Measurements from ENCODE around the gene GRPR. TPM values are rescaled to one million over a fixed set of nuclear protein-coding genes. Genes with fewer than 3 reads are reported as not detected.
A peak's percentile ranks its signal among the peaks of the same experiment; 100 is the strongest.

The GRPR gene
- total RNA-seq, 2 experiments from 2014 or later: not detected

DNA sequence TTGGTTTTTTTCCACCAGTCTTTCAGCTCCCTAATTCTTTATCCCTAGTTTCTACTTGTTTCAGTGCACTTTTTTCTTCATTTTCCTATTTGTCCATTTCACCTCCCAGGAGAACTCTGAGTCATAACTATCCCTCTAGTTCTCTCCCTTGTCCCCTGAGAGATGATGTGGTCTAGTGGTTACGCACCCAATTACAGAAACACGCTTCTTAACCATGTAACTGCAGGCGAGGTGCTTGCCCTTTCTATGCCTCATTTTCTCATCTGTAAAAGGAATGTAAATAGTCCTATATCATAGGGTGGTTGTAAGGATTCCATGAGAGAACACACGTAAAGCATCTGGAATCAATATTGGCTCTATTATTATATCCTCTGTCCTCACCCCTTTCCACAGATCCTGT lies 8.8 kb upstream of the GRPR start:
- peaks cover 2% of the 10 kb centered on the region for H3K36me3 Mint-ChIP-seq
- ATAC-seq (ENCODE audit: low read depth): no peak
- H3K9me3 Mint-ChIP-seq: peaks cover 1% of the 10 kb centered on the region
- H3K4me1 Mint-ChIP-seq: peaks cover 5% of the 10 kb centered on the region
- peaks cover 2% of the 10 kb centered on the region for H3K27me3 Mint-ChIP-seq
- no peak overlapping the region for H3K27ac Mint-ChIP-seq
- H3K4me3 Mint-ChIP-seq: no peak overlapping the region
- POLR2A ChIA-PET: no interaction called here
- DNase-seq: no peak

DNA sequence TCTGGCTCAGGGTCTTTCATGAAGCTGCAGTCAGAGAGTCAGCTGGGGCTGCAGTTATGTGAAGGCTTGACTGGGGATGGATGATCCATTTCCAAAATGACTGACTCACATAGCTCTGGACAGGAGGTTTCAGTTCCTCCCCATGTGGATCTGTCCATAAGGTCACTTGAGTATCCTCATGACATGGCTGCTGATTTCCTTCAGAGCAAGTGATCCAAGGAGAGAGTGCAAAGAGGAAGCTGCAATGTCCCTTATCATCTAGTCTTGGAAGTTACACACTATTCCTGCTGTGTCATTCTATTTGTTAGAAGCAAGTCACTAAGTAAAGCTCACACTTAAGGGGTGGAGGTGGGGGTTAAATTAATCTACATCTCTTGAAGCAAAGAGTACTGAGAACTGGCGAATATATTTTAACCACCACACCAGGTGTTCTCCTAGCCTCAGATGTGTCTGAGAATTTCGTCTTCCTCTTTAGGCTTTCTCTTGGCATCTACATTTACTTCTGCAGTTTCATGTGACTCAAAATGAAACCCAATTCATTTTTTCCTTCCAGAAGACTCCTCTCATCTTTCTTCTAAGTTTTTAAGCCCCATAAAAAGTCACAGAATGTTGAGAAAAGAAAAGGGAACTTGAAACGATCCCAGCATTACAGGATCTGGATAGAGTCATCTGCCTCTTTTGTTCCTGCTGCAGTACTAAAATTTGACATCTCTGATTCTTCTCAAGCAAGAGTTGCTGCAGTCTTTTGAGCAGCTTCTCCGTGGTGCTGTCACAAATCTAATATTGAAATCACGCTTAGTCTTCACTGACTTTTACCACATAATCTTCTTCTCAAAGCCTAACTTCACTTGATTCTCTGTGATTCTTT lies 3.8 kb upstream of the GRPR start:
- Mint-ChIP-seq H3K27ac (no peak overlapping the region), H3K36me3 (peaks cover 2% of the 10 kb centered on the region), H3K4me1 (peaks cover 16% of the 10 kb centered on the region), H3K9me3 (no peaks in the 10 kb centered on the region), H3K27me3 (peaks cover 5% of the 10 kb centered on the region), H3K4me3 (peak overlapping the region; percentile 31)
- ATAC-seq (ENCODE audit: low read depth) (no peak), DNase-seq (no peak)
- POLR2A ChIA-PET: no interaction called here

DNA sequence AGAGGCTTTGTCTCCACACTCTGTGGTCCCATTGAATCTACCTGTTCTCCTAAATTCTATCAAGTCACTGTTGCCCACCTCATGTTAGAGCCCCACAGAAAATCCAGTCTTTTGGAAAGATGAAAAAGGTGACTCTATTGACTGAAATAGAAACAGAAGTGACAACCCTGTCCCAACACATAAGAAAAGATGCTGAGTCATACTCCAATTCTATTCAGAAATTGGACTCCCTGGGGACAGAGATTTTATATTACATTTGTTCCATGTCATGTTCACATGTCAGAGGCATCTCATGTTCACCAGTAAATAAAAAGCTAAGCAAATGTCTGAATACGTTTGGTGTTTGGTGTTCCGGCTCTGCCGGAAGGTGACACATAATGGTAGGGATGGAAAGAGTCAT lies 2.9 kb upstream of the GRPR start:
- no peak for DNase-seq
- no peak for ATAC-seq (ENCODE audit: low read depth)
- POLR2A ChIA-PET: no interaction called here
- Mint-ChIP-seq H3K36me3 (peaks cover 2% of the 10 kb centered on the region), H3K4me1 (peaks cover 16% of the 10 kb centered on the region), H3K4me3 (no peak overlapping the region), H3K9me3 (no peaks in the 10 kb centered on the region), H3K27ac (no peak overlapping the region), H3K27me3 (peaks cover 5% of the 10 kb centered on the region)

DNA sequence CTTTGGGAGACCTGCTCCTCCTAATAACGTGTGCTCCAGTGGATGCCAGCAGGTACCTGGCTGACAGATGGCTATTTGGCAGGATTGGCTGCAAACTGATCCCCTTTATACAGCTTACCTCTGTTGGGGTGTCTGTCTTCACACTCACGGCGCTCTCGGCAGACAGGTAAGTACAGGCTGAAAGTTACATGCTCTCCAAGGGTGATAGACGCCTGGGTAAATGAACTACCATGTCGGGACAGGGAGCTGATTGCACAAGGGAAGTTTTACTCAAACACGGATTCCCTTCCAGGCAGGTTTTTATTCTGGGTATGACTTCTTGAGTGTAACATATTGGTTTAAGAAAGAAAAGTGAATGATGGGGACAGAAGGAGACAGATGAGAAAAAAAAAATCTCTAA lies 836 bp downstream of the GRPR start:
- H3K4me3 Mint-ChIP-seq: no peak overlapping the region
- no peaks in the 10 kb centered on the region for H3K36me3 Mint-ChIP-seq
- no peaks in the 10 kb centered on the region for H3K9me3 Mint-ChIP-seq
- H3K4me1 Mint-ChIP-seq: peaks cover 15% of the 10 kb centered on the region
- no peak overlapping the region for H3K27ac Mint-ChIP-seq
- DNase-seq (no peak), ATAC-seq (ENCODE audit: low read depth) (no peak)
- POLR2A ChIA-PET: no interaction called here
- H3K27me3 Mint-ChIP-seq: peaks cover 9% of the 10 kb centered on the region

DNA sequence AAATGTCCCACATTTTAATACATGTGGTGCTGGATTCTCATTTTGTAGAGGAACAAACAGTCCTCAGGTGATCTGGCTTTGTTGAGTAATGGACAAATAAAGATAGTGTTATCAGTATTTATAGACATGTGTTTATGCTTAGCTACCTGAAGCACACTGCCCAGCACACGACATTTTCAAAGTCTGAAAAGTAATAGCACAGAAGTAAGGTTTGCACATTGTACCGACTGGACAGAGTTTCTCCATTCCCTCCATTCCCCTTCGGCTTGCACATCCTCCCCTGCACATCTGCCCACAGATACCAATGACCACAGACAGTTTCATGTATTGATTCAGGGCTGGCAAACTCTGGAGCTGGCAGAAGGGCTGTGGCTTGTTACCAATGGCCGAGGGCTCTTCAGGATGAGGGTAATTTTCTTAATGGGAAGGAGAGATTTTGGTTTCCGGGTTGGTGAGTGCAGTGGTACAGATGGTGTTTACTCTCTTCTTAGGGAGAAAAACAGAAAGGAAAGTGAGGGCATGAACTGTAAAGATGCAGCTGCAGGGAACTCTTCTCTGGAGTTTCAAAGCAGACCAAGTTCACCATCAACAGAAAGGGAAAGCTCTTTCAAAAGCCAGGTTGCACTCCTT lies 2.3 kb downstream of the GRPR start:
- Mint-ChIP-seq H3K9me3 (no peaks in the 10 kb centered on the region), H3K36me3 (no peaks in the 10 kb centered on the region), H3K4me1 (peaks cover 1% of the 10 kb centered on the region), H3K27me3 (peaks cover 12% of the 10 kb centered on the region), H3K27ac (no peak overlapping the region), H3K4me3 (no peak overlapping the region)
- ATAC-seq (ENCODE audit: low read depth) (no peak), DNase-seq (no peak)
- POLR2A ChIA-PET: no interaction called here

DNA sequence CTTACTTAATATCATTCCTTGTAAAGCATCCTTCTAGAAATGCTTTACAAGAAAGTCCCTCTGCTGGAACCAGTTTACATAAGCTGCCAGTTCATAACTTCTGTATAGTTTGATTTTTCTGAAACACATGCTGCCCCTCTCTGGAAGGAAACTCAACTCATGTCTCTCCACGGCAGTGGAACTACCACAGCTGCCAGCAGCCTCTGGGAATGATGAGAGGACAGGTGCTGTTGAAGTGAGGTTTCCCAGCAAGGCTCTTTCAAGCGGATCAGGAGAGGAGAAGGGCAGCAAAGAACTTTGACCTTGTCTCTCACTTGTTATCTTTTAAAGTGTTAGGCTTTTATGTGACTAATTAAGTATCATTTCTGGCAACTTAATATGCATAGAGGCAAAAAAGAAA lies 7.3 kb downstream of the GRPR start:
- no peak overlapping the region for H3K27ac Mint-ChIP-seq
- DNase-seq (no peak), ATAC-seq (ENCODE audit: low read depth) (no peak)
- H3K27me3 Mint-ChIP-seq: peaks cover 12% of the 10 kb centered on the region
- POLR2A ChIA-PET: no interaction called here
- no peaks in the 10 kb centered on the region for H3K4me1 Mint-ChIP-seq
- H3K9me3 Mint-ChIP-seq: no peaks in the 10 kb centered on the region
- no peaks in the 10 kb centered on the region for H3K36me3 Mint-ChIP-seq
- no peak overlapping the region for H3K4me3 Mint-ChIP-seq

DNA sequence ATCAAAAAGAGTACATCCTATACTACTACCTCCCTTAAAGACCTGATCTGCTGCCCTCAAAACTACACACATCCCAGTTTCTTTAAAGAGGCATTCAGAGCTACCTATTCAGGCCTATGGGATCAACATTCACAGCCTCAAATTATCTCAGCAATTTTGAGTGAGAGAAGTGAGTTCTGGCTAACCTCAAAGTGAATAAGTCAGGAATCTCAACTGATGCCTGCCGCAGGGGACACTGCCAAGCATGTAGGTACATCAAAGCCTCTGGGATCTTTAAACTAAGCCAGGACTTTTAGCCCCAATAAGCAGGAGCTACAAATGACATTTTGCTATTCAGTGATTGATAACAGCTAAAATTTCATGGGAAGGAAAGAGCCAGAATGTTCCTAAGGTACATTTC lies 11.6 kb downstream of the GRPR start:
- DNase-seq: no peak
- Mint-ChIP-seq H3K4me1 (no peaks in the 10 kb centered on the region), H3K27me3 (peaks cover 7% of the 10 kb centered on the region), H3K9me3 (no peaks in the 10 kb centered on the region), H3K36me3 (no peaks in the 10 kb centered on the region), H3K27ac (no peak overlapping the region), H3K4me3 (no peak overlapping the region)
- POLR2A ChIA-PET: no interaction called here
- ATAC-seq (ENCODE audit: low read depth): no peak

DNA sequence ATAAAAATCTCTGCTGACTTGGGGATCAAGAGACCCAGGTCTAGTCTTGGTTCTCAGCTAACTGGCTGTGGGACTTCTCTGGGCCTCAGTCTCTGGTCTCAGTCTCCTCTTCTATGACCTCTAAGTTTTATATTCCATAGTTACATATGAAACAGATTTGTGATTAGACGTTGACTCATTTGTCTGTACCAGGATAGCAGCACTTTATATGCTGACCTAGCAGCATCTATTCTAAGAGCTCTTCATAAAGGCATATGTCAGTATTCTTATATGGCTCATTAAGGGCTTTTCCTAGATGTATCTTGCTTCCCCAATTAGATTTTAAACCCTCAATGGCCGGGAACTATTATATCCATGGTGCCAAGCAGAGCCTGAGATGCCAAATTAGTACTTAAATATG lies 12.7 kb downstream of the GRPR start:
- no peaks in the 10 kb centered on the region for H3K36me3 Mint-ChIP-seq
- H3K4me1 Mint-ChIP-seq: no peaks in the 10 kb centered on the region
- ATAC-seq (ENCODE audit: low read depth) (no peak), DNase-seq (no peak)
- no peak overlapping the region for H3K4me3 Mint-ChIP-seq
- H3K9me3 Mint-ChIP-seq: no peaks in the 10 kb centered on the region
- POLR2A ChIA-PET: no interaction called here
- no peak overlapping the region for H3K27ac Mint-ChIP-seq
- peaks cover 6% of the 10 kb centered on the region for H3K27me3 Mint-ChIP-seq

DNA sequence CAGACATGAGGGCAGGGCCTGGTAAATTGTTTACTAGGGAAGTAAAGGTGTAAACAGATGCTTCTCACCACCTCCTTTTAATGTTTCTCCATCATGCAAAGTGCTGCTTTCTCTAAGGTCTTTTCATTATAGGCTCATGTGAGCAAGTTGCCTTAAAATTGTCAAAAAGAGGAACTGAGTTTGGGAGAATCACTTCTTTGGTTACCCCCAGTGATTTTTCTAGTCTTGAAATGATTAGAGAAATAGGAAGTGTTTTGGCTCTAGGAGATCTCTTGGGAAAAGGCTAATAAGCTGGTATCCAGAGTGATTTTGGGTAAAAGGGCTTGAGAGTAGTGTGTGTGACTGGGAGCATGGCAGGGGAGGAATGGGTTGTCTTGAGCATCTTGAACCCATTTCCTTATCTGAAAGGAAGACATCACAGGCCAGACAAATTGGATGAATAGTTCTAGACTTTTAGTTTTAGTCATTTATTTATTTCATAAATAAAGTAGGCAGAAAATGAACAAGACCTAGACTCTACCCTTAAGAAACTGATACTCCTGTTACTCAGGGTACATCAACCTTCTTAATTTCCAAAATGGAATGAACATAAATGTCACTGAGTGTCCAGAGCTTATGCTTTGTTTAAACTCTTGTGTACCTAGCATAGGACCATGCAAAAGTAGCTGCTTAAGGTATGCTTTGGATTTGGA lies 14.2 kb downstream of the GRPR start:
- Mint-ChIP-seq H3K36me3 (no peaks in the 10 kb centered on the region), H3K27me3 (peaks cover 3% of the 10 kb centered on the region), H3K4me3 (no peak overlapping the region), H3K4me1 (no peaks in the 10 kb centered on the region), H3K27ac (no peak overlapping the region), H3K9me3 (no peaks in the 10 kb centered on the region)
- no peak for DNase-seq
- POLR2A ChIA-PET: no interaction called here
- no peak for ATAC-seq (ENCODE audit: low read depth)

DNA sequence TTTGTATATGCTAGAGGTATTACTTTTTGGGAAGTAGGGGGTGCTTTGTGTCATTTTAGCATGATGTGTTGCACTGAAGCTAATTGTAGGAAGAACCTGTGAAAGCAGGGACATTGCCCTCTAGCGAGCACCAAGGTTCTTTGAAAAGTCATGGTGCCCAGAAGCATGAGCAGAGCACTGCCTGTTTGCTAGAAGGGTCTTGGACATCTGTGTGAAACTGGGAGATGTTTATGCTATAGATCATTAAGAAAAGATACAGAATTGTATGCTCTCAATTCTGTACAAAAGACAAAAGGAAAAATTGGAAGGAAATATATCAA lies 14.7 kb downstream of the GRPR start:
- ATAC-seq (ENCODE audit: low read depth) (no peak), DNase-seq (no peak)
- no peak overlapping the region for H3K27ac Mint-ChIP-seq
- no peaks in the 10 kb centered on the region for H3K4me1 Mint-ChIP-seq
- H3K27me3 Mint-ChIP-seq: peaks cover 6% of the 10 kb centered on the region
- no peak overlapping the region for H3K4me3 Mint-ChIP-seq
- no peaks in the 10 kb centered on the region for H3K9me3 Mint-ChIP-seq
- no peaks in the 10 kb centered on the region for H3K36me3 Mint-ChIP-seq
- POLR2A ChIA-PET: no interaction called here

DNA sequence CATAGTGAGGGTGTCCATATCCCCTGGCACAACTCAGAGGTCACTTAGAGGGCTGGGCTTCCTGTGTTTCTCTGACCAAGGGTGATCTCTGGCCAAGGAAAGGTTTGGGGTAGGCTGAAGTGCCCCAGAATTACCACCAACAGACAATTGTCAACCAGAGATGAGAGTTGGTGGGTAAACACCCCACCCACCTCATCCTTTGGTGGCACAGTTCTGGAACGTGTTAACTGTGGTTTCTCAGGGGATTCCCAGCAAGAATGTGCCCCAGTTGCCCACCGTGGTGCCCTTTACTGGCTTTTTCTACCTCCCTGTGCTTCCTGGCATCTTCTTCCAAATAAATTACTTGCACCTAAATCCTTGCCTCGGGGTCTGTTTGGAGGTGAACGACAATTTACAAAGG lies 17.1 kb downstream of the GRPR start:
- H3K36me3 Mint-ChIP-seq: no peaks in the 10 kb centered on the region

DNA sequence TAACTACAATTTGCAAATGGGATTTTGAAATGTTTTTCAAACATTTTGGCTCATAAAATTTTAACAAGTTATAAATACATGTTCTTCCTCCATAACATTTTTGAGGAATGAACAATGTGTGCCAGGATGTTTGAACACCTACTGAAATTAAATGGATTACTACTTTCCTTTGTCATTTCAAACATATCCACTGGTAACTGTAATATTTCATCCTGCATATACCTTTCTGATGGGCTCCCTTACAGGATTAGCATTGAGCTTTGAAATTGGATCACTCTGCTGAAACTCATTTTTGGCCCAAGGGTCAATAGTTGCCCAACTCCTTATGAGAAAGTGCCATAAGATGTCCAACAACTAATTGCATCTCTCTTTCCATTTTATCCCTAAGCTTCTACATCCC lies 17.6 kb downstream of the GRPR start:
- no peak overlapping the region for H3K4me3 Mint-ChIP-seq
- no peak for ATAC-seq (ENCODE audit: low read depth)
- DNase-seq: no peak
- no peak overlapping the region for H3K27ac Mint-ChIP-seq
- no peaks in the 10 kb centered on the region for H3K36me3 Mint-ChIP-seq
- no peaks in the 10 kb centered on the region for H3K4me1 Mint-ChIP-seq
- H3K9me3 Mint-ChIP-seq: no peaks in the 10 kb centered on the region
- POLR2A ChIA-PET: no interaction called here
- peaks cover 8% of the 10 kb centered on the region for H3K27me3 Mint-ChIP-seq

More for the DNA sequence above, 17.1 kb downstream of the GRPR start:
- no peak overlapping the region for H3K27ac Mint-ChIP-seq
- ATAC-seq (ENCODE audit: low read depth): no peak
- H3K27me3 Mint-ChIP-seq: peaks cover 8% of the 10 kb centered on the region
- no peaks in the 10 kb centered on the region for H3K9me3 Mint-ChIP-seq
- H3K4me3 Mint-ChIP-seq: no peak overlapping the region
- POLR2A ChIA-PET: no interaction called here
- no peak for DNase-seq
- H3K4me1 Mint-ChIP-seq: no peaks in the 10 kb centered on the region

DNA sequence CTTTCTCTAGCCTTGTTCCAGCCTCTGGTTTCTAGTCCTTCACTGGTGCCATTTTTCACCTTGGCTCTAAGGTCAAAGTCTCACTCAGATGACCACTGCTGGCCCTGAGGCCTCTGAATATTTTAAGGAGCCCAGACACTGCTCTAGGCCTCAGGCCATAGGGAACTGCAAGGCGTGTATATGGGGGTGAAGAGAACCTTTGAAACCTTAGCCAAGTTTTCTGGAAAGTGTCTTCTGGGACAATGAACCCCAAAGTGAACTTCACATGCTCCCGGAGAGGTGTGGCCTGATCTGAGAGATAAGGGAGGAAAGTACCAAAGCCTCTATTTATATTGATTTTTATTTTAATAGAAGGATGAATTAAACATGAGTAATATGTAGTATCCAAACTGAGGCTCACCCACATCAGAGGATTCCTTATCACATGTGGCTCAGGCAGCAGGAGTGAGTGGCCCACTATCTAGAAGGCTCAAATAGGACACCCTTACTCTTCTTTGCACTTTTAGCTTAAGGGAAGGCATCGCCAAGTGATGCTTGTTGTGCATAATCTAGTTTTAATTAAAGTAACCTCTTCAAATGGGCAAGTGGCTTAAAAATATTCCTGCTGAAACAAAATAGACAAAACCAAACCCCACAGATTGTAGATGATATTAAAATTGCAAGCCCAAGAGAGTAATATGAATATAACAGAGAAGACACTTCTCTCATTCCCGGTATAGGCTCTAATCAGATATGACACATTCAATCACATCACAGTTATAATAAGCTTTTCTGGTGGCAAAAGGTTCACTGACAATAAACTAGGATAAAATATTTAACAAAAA lies 18.3 kb downstream of the GRPR start:
- H3K27me3 Mint-ChIP-seq: peaks cover 8% of the 10 kb centered on the region
- POLR2A ChIA-PET: no interaction called here
- H3K36me3 Mint-ChIP-seq: no peaks in the 10 kb centered on the region
- no peaks in the 10 kb centered on the region for H3K4me1 Mint-ChIP-seq
- no peak overlapping the region for H3K4me3 Mint-ChIP-seq
- no peak for DNase-seq
- H3K27ac Mint-ChIP-seq: no peak overlapping the region
- H3K9me3 Mint-ChIP-seq: no peaks in the 10 kb centered on the region
- ATAC-seq (ENCODE audit: low read depth): no peak

Data from activated naive CD8-positive, alpha-beta T cell treated with anti-CD3 and anti-CD28 coated beads, Interleukin-2, amount 10 ng/mL, durations not matched to agents 7 days and 5 days (primary cell).